Stimulated activated CD8-positive, alpha-beta memory T cell treated with anti-CD3 and anti-CD28 coated beads, Interleukin-15, amount 100 ng/mL, for 4 hours (primary cell): ENCODE data around the gene ARMH4.
"Not testable (repeated sequence)": the region's sequence is repeated elsewhere in the genome, so short reads cannot be mapped to it uniquely, and the experiment has no call there.

Experiments
- DNase-seq, 2 donors: peaks; one replicate each; pipeline ENCODE4 v3.0.0-alpha.2; 2020; ENCODE audit warnings: low read depth in 2 of 2

ARMH4 gene

DNA sequence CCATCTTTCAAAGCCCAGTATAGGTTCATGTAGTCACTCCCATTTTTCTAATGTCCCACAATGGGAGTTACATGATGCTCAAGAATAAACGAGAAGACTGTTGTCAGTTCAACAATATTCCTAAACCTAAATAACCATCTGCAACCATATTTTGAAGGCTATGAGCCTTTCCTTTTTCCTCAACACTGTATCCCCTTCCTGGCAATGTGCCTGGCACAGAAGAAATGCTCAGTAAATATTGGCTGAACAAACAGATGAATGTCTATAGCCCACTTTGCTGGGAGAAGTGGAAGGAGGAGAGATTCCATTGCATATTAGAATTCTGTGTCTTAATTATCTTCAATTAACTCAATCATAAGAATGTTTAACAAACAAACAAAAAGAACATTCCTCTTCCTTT, 6.1 kb downstream of the ARMH4 start:
- no peak for DNase-seq

DNA sequence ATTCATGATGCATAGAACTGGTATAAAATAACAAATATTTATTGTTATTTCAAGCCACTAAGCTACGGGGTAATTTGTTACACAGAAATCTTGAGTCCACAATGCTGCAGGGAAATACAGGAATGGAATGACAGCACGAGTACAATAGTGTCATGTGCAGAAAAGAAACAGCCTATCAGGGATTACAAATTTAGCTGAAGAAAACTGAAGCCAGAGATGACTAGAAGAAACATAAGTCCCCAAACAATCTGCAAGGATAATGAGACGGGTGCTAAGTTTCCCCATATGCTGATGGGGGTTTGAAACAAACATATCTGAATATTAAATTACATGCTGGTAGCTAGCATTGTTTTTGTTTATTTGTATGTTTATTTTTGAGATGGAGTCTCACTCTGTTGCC, 8.9 kb downstream of the ARMH4 start:
- no peak for DNase-seq

GRCh38 chr14:58141893-58142292, 10.1 kb downstream of the ARMH4 start:
- no peak for DNase-seq

GRCh38 chr14:58138714-58139482, 13.1 kb downstream of the ARMH4 start:
- no peak for DNase-seq

DNA sequence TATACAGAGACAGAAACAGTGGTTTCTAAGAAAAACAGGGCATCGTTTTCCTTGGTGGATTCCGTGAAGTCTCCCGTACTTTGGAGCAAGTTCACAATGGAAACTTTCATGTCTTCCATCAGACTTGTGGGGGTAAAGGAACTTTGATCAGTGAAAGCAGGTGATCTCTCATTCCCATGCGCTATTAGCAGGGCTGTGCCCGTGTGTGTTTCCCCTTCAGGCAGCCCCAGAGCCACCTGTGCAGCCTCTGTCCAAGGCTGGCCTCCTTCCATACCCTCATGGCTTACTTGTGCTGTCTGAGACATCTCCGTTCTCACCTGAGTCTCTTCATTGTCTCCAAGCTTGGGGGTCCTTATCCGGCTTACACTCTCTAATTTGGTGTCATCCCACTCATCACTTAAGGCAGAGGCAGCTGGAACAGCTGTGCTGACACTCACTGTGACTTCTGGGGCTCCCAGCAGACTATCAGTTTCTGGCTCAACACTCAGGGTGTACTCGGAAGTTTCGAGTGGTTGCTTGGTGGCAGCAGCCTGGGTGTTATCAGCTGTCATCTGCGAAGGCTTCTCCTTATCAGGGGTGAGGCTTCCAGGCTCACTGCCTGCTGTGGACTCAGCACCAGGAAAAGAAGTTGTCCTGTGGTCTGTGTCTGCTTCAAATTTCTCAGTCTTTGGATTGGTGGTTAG, 13.8 kb downstream of the ARMH4 start:
- DNase-seq = no peak

GRCh38 chr14:58133739-58134138, 18.3 kb downstream of the ARMH4 start:
- DNase-seq = no peak

DNA sequence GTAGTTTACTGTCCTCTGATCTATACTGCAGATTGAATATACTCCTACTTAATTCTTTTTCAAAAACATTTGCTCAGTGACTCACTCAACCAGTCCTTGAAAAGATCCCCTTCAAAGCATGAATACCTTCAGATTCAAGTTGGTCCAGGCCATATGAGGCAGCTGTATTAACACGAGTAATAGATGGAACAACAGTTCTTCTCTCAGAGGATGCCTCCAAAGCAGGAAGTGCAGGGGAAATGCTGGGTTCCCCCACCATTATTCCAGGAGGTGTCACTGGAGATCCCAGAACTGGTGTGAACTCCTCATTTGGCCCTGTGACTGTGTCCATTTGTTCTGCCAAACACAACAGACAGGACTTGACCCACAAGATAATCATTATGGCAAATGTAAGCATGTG, 20.6 kb downstream of the ARMH4 start:
- no peak for DNase-seq

DNA sequence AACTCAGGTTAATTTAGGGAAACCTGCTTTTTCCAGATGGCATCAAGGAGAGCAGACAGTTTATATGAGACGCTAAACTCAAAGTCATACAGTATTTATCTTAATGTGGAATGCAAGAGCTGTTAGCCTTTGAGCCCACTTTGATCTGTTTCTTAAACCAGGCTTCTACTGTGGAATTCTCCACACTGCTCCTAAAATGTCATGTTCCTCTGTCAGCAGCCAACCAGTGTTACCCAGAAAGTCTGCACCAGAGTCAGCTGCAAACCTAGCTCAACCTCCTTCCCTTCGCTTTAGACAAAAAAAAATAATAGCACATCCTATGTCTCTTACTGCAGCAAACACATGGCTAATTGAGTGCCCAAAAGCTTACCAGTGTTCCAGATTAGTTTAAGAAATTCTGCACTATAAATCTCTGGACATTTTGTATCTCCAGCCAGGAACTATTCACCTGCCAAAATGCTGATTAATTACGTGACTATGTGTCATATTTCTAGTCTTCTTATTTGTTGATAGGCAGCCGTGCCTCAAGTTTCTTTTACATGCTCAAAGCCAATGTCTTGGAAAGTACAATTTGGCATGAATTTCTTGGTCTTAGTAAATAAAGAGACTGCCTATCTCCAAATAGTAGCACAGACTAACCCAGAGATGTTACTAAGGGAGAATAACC, 21.8 kb downstream of the ARMH4 start:
- no peak for DNase-seq

DNA sequence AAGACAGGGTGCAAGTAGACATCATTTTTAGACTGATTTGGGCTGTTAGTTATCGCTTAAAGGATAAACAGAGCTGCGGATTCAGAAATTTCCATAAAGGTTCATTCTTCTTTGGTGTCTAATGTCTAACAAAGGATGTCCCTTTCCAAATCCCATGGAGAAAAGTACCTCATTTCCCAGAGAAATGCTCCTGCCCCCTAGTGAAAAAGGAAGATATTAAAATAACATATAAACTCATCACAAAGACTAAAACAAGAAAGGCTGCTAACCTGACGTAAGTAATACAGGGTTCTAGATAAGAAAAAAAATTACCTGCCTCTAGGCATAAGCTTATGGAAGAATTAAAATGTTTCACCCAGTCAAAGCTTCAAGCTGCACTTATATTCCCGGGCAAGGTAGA, 22.8 kb downstream of the ARMH4 start:
- no peak for DNase-seq

GRCh38 chr14:58128416-58128815, 23.6 kb downstream of the ARMH4 start:
- no peak for DNase-seq

GRCh38 chr14:58122546-58122945, 29.5 kb downstream of the ARMH4 start:
- DNase-seq = not testable (repeated sequence)

DNA sequence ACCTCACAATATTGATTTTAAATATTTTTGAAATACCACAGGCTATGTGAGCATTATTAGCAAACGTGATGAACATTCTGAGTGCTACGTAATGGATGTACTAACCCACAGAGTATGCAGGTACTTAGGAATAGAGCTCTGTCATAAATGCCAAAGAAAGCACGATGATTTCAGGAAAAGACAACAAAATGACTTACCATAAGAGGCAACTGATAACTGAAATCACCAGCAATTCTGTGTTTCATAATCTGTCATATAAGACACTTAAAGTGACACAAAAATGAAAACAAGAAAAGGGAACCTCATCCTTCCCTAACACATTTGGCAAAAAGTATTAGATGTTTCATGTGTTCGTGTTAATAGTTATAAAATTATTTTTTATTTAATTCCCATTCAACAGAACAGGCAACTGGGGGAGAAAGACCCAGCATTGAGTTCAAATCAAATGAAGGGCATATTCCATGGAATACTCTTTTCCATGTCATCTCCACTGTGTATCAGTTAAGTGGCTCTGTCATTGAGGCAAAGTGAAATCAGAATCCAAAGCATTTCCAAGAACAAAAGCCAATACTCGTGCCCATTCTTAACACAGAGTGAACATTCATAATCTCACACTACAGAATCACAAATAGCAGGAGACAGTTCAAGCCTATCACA, 30.4 kb downstream of the ARMH4 start:
- no peak for DNase-seq

DNA sequence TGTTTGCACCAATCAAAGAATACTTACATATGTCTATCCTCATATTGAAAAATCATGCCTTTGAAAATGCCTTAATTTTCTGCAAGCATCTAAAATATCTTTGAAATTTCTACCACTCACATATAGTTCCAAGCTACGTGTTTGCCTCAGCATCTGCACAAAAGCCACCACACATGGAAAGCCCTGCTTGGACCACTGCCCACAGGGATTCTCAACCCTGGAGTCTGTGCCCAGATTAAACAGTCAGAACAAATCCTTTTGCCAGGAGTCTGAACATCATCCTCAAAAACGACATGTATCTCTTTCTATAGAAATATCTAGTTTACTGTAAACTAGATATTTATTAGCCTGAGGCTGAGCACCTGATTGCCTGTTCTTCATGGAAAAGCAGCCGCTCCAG, 32.6 kb downstream of the ARMH4 start:
- no peak for DNase-seq

GRCh38 chr14:58118097-58118815, 33.8 kb downstream of the ARMH4 start:
- DNase-seq = no peak

DNA sequence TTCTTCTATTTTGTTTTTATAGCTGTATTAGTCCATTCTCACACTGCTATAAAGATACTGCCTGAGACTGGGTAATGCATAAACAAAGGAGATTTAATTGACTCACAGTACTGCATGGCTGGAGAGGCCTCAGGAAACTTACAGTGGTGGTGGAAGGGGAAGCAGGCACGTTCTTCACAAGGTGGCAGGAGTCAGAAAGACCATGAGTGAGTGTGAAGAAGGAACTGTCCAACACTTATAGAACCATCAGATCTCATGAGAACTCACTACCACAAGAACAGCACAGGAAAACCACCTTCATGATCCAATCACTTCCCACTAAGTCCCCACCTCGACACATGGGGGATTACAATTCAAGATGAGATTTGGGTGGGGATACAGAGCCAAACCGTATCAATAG, 42.3 kb downstream of the ARMH4 start:
- no peak for DNase-seq

DNA sequence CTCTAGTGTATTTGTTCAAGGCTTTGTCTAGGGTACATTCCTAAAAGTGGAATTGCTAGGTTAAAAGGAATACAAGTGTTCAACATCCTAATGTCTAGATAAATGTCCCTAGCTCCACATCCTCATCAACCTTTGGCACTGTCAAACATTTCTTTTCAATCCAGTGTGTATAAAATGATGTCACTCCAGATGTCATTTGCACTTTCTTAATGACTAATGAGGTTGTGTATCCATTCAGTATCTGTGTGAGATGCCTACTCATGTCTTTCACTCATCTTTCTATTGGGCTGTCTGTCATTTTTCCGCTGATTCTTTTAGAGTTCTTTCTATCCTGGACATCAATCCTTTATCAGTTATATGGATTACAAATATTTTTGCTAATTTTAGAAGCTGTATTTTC, 43.3 kb downstream of the ARMH4 start:
- no peak for DNase-seq

DNA sequence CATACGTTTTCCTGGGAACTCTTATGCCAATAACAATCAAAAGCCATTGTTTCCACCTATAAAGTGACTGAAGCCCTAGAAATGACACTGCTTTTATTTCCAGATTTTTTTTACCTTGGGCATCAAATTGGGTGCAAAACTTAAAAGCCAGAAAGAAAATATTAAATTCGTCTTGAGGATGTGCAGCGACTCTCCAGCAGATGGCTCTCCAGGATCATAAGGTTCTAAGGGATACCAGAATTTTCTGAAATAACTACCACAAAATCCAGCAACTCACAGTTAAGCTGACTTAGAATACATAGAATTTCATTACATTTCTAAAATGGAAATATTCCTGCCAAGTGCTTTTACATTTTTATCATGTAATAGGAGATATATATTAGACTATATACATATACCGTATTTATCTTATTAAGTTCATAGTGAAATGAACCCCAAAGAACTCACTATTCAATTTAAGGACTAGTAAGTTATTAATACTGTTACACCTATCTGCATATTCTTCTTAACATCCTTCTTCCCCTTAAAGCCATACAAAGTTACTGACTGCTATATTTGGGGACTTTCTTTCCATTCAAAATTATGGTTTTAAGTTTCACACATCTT, 44.0 kb downstream of the ARMH4 start:
- no peak for DNase-seq

DNA sequence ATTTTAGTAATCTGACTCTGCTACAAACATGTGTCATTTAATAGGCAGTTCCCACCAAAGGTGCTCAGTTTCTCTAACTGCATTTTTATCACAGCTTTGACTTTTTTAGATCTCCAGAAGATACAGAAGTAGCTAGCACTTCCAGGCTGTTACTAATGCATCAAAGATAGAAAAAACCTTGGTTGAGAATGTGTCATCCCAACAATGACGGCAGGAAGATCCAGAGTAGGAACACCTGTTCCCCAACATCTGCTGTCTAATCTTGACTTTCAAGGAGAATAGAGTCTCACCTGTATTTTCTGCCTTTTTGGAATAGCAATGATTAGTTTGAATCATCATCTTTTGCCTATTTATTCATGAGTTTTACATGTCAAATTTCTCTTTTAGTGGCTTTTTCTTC, 45.0 kb downstream of the ARMH4 start:
- DNase-seq = no peak

DNA sequence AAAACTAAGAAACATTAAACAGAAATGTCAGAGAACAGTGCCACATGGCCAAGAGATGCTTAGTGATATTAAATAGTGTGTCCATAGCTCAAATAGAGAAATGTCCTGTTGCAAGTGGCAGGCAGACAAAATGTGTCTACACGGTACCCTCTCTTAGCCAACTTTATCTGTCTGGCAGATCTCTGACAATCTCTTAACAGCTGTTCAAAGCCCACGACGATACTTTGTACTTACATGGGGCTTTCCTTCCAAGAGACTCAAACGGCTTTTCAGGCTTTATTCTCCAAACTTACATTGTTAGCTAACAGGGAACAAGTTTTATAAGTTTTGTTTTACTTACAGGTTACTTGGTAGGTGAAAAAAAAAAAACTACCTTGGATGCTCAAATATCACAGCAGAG, 45.6 kb downstream of the ARMH4 start:
- DNase-seq = no peak

DNA sequence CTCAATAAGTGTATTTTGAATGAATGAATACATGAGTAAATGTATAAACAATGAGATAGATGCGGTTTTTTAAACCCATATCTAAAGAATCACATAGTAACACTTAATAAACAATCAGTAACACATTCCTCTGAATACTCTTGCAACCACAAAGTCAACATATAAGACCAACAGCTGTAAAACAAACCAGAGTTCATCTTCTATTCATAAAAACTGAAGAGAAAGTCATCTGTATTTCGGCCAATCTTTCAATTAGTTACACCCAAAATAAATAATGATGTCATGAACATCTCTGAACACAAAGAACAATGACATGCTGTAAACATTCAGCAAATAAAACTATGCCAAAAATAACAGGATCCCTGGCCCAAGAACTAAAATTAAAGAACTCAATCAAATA, 47.2 kb downstream of the ARMH4 start:
- DNase-seq = no peak

DNA sequence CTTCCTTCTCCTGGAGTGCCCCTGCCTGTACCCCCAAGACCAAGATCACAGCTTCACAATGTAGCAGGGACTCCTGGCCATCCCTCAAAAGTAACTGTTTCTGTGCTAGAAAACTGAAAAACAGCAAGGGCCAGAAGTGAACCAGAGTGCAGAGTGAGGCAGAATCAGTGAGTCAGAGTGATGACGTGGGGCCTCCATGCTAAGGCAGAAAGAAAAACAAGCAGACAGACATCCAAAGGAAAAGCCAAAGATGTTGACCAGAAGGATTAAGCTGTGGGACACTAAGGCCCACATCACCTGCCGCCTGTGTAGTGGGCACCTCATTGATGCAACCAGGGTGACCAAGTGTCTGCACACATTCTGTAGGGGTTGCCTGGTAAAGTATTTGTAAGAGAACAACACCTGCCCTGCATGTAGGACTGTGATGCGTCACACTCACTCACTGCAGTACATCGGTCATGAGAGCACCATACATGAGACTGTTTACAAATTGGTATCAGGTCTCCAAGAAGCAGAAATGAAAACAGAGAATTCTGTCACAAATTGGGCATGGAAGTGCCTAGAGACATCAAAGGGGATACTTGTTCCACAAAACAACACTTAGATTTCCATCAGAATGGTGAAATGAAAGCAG, 51.2 kb downstream of the ARMH4 start:
- no peak for DNase-seq
